HepG2 (cell line): ENCODE data around the gene HEPHL1. TPM values are rescaled to one million over a fixed set of nuclear protein-coding genes. Genes with fewer than 3 reads are reported as not detected.

Experiments
- ATAC-seq: fragments of 200-7000 bp; cut with Tn5 transposase; 3 replicates; pipeline ENCODE4 v1.9.1; 2020; ENCODE audit warnings: mild to moderate bottlenecking, moderate library complexity
- BruUV-seq: library from RNA; stranded (reverse); fragments of 400-500 nt; replicated peaks from 2 replicates; lab custom pipeline; 2021; lab: Mats Ljungman, UMichigan
- CTCF ChIA-PET: fragments of 300-600 bp; formaldehyde crosslinking; extraction: SDS; loops from one replicate; lab custom pipeline; 2021; ENCODE audit warnings: low total read pairs, inconsistent platforms, low intra/inter-chr PET ratio; lab: Yijun Ruan, JAX
- POLR2A ChIA-PET: fragments of 350-600 bp; sonication (Branson Sonifier 250); formaldehyde crosslinking; loops from one replicate; lab custom pipeline; 2020; ENCODE audit warnings: antibody characterized with exemption, inconsistent platforms; lab: Yijun Ruan, JAX
- DNase-seq: peaks from one replicate; pipeline ENCODE4 v3.0.0-alpha.2; 2015; ENCODE audit warnings: low spot score
- FAIRE-seq: peaks from 3 replicates; lab custom pipeline; 2011; peaks lifted over from hg19 to GRCh38; lab: Jason Lieb, UNC
- H2AFZ ChIP-seq: one replicate; pipeline ENCODE4 v1.6.1; 2011; ENCODE audit warnings: low read length, inconsistent platforms
- H3K27ac ChIP-seq: fragments of 300-600 bp; 3 replicates; pipeline ENCODE4 v1.8.0; 2011; ENCODE audit warnings: mixed run types, mild to moderate bottlenecking, mixed read lengths, low read length, inconsistent platforms; ENCODE audit not compliant: insufficient read depth; ENCODE audit errors: extremely low read length
- H3K27me3 ChIP-seq, 2 experiments: fragments of 200-600 bp in 1 of 2; 2 replicates in 1 of 2; 3 replicates in 1 of 2; pipeline versions ENCODE4 v1.6.0 to v1.8.0; 2011; ENCODE audit warnings: low read length in 2 of 2, mild to moderate bottlenecking in 2 of 2, moderate library complexity in 2 of 2, inconsistent platforms in 1 of 2; ENCODE audit not compliant: insufficient read depth in 2 of 2, control insufficient read depth in 1 of 2
- H3K36me3 ChIP-seq, 2 experiments: fragments of 200-600 bp in 1 of 2; replicated peaks in 1 of 2; 2 replicates in 1 of 2; 3 replicates in 1 of 2; pipeline versions ENCODE4 v1.5.1 to v1.8.0; 2011; ENCODE audit warnings: low read length in 2 of 2, inconsistent platforms in 1 of 2; ENCODE audit not compliant: insufficient read depth in 2 of 2, control insufficient read depth in 1 of 2
- H3K4me1 ChIP-seq: 2 replicates; pipeline ENCODE4 v1.5.1; 2012; ENCODE audit warnings: low read length, inconsistent platforms; ENCODE audit not compliant: insufficient read depth
- H3K4me2 ChIP-seq: 2 replicates; pipeline ENCODE4 v1.6.0; 2011; ENCODE audit warnings: low read depth, low read length, inconsistent platforms
- H3K4me3 ChIP-seq, 3 experiments: fragments of 200-600 bp in 1 of 3; sonication (generic), shearing (Covaris generic) in 1 of 3; replicated peaks in 1 of 3; 2 replicates each; pipeline ENCODE4 v1.5.1; 2011 to 2016; ENCODE audit warnings: low read length in 3 of 3, inconsistent platforms in 2 of 3, low read depth in 2 of 3, mild to moderate bottlenecking in 2 of 3, control low read depth in 1 of 3, mixed read lengths in 1 of 3; ENCODE audit not compliant: insufficient read depth in 1 of 3
- H3K79me2 ChIP-seq: one replicate; pipeline ENCODE4 v1.6.1; 2011; ENCODE audit warnings: low read length, inconsistent platforms; ENCODE audit not compliant: insufficient read depth
- H3K9ac ChIP-seq: 2 replicates; pipeline ENCODE4 v1.6.0; 2011; ENCODE audit warnings: mild to moderate bottlenecking, low read depth, low read length, inconsistent platforms; ENCODE audit not compliant: insufficient read depth
- H3K9me3 ChIP-seq: 2 replicates; pipeline ENCODE4 v1.5.1; 2012; ENCODE audit warnings: mild to moderate bottlenecking, low read length
- H4K20me1 ChIP-seq: 2 replicates; pipeline ENCODE4 v1.6.0; 2011; ENCODE audit warnings: inconsistent platforms, mild to moderate bottlenecking, low read length, moderate library complexity; ENCODE audit not compliant: insufficient read depth
- ATF7-NPFF ChIP-seq: sonication (generic); formaldehyde crosslinking; IDR thresholded peaks from 2 replicates; pipeline ENCODE4 v1.8.1; 2023; ENCODE audit warnings: mild to moderate bottlenecking, low read depth, missing genetic modification reagents, moderate library complexity
- MTF1 ChIP-seq: sonication (generic); formaldehyde crosslinking; IDR thresholded peaks from 2 replicates; pipeline ENCODE4 v1.5.0; 2020; ENCODE audit warnings: missing genetic modification reagents
- RORA ChIP-seq: sonication (generic); formaldehyde crosslinking; IDR thresholded peaks from 2 replicates; pipeline ENCODE4 v1.5.0; 2020; ENCODE audit warnings: mild to moderate bottlenecking, missing genetic modification reagents, moderate library complexity
- ZC3H13 ChIP-seq: sonication (generic); formaldehyde crosslinking; IDR thresholded peaks from 2 replicates; pipeline ENCODE4 v1.8.1; 2023; ENCODE audit warnings: mild to moderate bottlenecking, missing genetic modification reagents, moderate library complexity
- ZFP90 ChIP-seq: sonication (generic); formaldehyde crosslinking; IDR thresholded peaks from 2 replicates; pipeline ENCODE4 v1.8.0; 2022; ENCODE audit warnings: missing genetic modification reagents, mild to moderate bottlenecking, inconsistent platforms, borderline replicate concordance
- ZNF160 ChIP-seq: sonication (generic); formaldehyde crosslinking; IDR thresholded peaks from 2 replicates; pipeline ENCODE4 v1.8.0; 2022; ENCODE audit warnings: mild to moderate bottlenecking, inconsistent platforms, missing genetic modification reagents
- ZNF234 ChIP-seq: sonication (generic); formaldehyde crosslinking; conservative IDR thresholded peaks from 2 replicates; pipeline ENCODE4 v1.5.1; 2020; ENCODE audit warnings: mild to moderate bottlenecking, missing genetic modification reagents
- ZNF337 ChIP-seq: sonication (generic); formaldehyde crosslinking; IDR thresholded peaks from 2 replicates; pipeline ENCODE4 v1.5.1; 2020; ENCODE audit warnings: missing genetic modification reagents, low read depth, mild to moderate bottlenecking, borderline replicate concordance
- ZNF720 ChIP-seq: sonication (generic); formaldehyde crosslinking; IDR thresholded peaks from 2 replicates; pipeline ENCODE4 v1.4.0; 2020; ENCODE audit warnings: missing genetic modification reagents
- WGBS: methylation state at CpG from one replicate; pipeline ENCODE4 v1.1.6; 2017; ENCODE audit warnings: low lambda C conversion rate; 5-methylcytosine and 5-hydroxymethylcytosine counted together
- in situ Hi-C: cut with HindIII; loops from 2 replicates; pipeline ENCODE4 v1.10.0; 2017; ENCODE audit warnings: low pct_unique_long_range_greater_than_20kb; ENCODE audit not compliant: extremely low pct_ligation_motif_present
- intact Hi-C: fragments of 100-400 bp; cut with micrococcal nuclease; formaldehyde crosslinking; loops from one replicate; pipeline ENCODE4 v1.10.0; 2022; ENCODE audit not compliant: unreplicated experiment
- polyA plus RNA-seq, 8 experiments: library from polyadenylated mRNA; depleted of rRNA in 3 of 8; stranded (reverse) in 7 of 8; unstranded in 1 of 8; fragments of >200 nt; fragmentation: Illumina TruSeq in 4 of 8; extraction: Trizol in 4 of 8; gene quantifications; 2 replicates each; pipeline versions ENCODE4 v1.2.1 to v1.2.3, GENCODE V29; 2011 to 2016; ENCODE audit warnings: low read depth in 4 of 8, missing spikeins in 1 of 8, mixed read lengths in 1 of 8; ENCODE audit not compliant: insufficient read depth in 1 of 8
- total RNA-seq, 5 experiments: library from RNA; depleted of rRNA; stranded (reverse); fragments of >200 nt; fragmentation: Illumina TruSeq; extraction: Trizol; gene quantifications; 2 replicates each; pipeline ENCODE4 v1.2.3, GENCODE V29; 2016; ENCODE audit warnings: low read depth in 1 of 5
- TF ChIP-seq, protein P1 (sequence below): sonication (generic); formaldehyde crosslinking; conservative IDR thresholded peaks from 2 replicates; pipeline ENCODE4 v1.4.0; 2020; ENCODE audit warnings: missing genetic modification reagents
- TF ChIP-seq, protein P2 (sequence below): sonication (generic); formaldehyde crosslinking; IDR thresholded peaks from 2 replicates; pipeline ENCODE4 v1.5.0; 2020; ENCODE audit warnings: mild to moderate bottlenecking, missing genetic modification reagents, moderate library complexity
- TF ChIP-seq, protein P3 (sequence below): sonication (generic); formaldehyde crosslinking; conservative IDR thresholded peaks from 2 replicates; pipeline ENCODE4 v1.8.1; 2023; ENCODE audit warnings: missing genetic modification reagents

Gene HEPHL1
- total and polyA plus RNA-seq, 2 of the 13 experiments (the other 11 are each of a cell fraction or from before 2014, with no cell fraction given) = 0.04 to 0.05 TPM

DNA sequence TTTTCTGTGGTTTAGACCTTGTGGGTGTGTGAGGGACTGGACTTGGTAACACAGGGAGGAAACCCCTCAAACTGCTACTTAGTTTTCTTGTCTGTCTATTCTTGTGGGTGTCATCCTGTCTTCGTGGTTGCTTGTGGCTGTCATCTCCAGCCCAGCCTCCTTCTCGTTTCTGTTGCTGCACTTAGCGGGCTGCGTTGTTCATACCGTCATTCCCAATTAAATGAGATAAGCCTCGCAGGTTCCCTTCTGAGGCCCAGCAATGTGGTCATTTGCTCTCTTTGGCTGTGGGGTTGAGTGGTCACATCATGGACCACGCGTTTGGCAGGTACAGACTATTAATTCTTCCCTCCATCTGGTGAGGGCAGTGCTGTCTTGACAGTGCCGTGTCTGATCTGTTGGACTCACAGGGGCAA is 126.3 kb downstream of the HEPHL1 start:
- POLR2A ChIA-PET = no interaction called here
- BruUV-seq = no TSS peak
- H3K27me3 ChIP-seq = no peaks in the 10 kb centered on the region
- DNase-seq (no peak), FAIRE-seq (no peak), ATAC-seq (no peak)
- no peak overlapping the region for H2AFZ ChIP-seq
- CTCF ChIA-PET = no interaction called here
- 91% methylated on average over 8 of the region's 9 CpGs for WGBS
- no peak overlapping the region for H3K4me2 ChIP-seq
- no peaks in the 10 kb centered on the region for H3K9me3 ChIP-seq
- intact Hi-C loops (no loop called here), in situ Hi-C loops (no loop called here)
- H4K20me1 ChIP-seq = peaks cover 16% of the 10 kb centered on the region
- TF ChIP-seq ZNF720 (CRISPR knock-in tag) (no peak), ZNF337 (CRISPR knock-in tag) (no peak), ZFP90 (CRISPR knock-in tag) (no peak), ZNF160 (no peak), RORA (CRISPR knock-in tag) (no peak), ZC3H13 (no peak), MTF1 (CRISPR knock-in tag) (no peak), ZNF234 (CRISPR knock-in tag) (no peak), ATF7-NPFF (CRISPR knock-in tag) (no peak)
- TF ChIP-seq, protein P1, sequence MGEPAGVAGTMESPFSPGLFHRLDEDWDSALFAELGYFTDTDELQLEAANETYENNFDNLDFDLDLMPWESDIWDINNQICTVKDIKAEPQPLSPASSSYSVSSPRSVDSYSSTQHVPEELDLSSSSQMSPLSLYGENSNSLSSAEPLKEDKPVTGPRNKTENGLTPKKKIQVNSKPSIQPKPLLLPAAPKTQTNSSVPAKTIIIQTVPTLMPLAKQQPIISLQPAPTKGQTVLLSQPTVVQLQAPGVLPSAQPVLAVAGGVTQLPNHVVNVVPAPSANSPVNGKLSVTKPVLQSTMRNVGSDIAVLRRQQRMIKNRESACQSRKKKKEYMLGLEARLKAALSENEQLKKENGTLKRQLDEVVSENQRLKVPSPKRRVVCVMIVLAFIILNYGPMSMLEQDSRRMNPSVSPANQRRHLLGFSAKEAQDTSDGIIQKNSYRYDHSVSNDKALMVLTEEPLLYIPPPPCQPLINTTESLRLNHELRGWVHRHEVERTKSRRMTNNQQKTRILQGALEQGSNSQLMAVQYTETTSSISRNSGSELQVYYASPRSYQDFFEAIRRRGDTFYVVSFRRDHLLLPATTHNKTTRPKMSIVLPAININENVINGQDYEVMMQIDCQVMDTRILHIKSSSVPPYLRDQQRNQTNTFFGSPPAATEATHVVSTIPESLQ (CRISPR knock-in tag) = no peak
- TF ChIP-seq, protein P2, sequence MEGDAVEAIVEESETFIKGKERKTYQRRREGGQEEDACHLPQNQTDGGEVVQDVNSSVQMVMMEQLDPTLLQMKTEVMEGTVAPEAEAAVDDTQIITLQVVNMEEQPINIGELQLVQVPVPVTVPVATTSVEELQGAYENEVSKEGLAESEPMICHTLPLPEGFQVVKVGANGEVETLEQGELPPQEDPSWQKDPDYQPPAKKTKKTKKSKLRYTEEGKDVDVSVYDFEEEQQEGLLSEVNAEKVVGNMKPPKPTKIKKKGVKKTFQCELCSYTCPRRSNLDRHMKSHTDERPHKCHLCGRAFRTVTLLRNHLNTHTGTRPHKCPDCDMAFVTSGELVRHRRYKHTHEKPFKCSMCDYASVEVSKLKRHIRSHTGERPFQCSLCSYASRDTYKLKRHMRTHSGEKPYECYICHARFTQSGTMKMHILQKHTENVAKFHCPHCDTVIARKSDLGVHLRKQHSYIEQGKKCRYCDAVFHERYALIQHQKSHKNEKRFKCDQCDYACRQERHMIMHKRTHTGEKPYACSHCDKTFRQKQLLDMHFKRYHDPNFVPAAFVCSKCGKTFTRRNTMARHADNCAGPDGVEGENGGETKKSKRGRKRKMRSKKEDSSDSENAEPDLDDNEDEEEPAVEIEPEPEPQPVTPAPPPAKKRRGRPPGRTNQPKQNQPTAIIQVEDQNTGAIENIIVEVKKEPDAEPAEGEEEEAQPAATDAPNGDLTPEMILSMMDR (CRISPR knock-in tag) = no peak
- TF ChIP-seq, protein P3, sequence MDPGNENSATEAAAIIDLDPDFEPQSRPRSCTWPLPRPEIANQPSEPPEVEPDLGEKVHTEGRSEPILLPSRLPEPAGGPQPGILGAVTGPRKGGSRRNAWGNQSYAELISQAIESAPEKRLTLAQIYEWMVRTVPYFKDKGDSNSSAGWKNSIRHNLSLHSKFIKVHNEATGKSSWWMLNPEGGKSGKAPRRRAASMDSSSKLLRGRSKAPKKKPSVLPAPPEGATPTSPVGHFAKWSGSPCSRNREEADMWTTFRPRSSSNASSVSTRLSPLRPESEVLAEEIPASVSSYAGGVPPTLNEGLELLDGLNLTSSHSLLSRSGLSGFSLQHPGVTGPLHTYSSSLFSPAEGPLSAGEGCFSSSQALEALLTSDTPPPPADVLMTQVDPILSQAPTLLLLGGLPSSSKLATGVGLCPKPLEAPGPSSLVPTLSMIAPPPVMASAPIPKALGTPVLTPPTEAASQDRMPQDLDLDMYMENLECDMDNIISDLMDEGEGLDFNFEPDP = no peak
- H3K79me2 ChIP-seq = peaks cover 60% of the 10 kb centered on the region
- H3K4me3 ChIP-seq = no peak overlapping the region
- no peak overlapping the region for H3K9ac ChIP-seq
- peaks cover 88% of the 10 kb centered on the region for H3K4me1 ChIP-seq
- H3K36me3 ChIP-seq = no peaks in the 10 kb centered on the region; a peak in 2 of 5 replicates
- no peak overlapping the region for H3K27ac ChIP-seq
